GM18520 (cell line): Measurements from ENCODE around the gene NOD1.
"Not testable (repeated sequence)": the region's sequence is repeated elsewhere in the genome, so short reads cannot be mapped to it uniquely, and the experiment has no call there.

Source experiments
- ATAC-seq: cut with Tn5 transposase; IDR thresholded peaks from one replicate; pipeline ENCODE4 v1.9.1; 2021; ENCODE audit not compliant: unreplicated experiment

Gene NOD1

GRCh38 chr7:30421647-30422196 is 56.9 kb downstream of the NOD1 start:
- ATAC-seq: no peak

DNA sequence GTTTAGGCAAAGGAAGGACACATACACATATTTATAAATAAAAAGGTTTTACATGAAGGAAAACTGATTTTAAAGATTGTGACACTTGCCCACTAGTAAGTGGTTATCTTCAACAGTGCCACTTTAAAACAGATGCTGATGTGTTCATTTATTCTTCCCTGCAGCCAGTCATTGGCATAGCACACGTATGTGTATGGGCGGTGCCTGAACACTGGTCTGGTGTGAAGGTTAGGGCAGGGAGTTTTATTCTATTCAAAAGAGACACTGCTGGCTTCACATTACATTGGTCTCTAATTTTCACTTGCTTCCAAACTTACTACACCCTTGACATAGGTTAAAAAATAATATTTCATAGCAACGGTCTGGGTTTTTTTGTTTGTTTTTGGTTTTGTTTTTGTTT is 57.9 kb downstream of the NOD1 start:
- ATAC-seq: no peak

DNA sequence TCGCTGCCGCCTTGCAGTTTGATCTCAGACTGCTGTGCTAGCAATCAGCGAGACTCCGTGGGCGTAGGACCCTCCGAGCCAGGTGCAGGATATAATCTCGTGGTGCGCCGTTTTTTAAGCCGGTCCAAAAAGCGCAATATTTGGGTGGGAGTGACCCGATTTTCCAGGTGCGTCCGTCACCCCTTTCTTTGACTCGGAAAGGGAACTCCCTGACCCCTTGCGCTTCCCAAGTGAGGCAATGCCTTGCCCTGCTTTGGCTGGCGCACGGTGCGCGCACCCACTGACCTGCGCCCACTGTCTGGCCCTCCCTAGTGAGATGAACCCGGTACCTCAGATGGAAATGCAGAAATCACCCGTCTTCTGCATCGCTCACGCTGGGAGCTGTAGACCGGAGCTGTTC is 58.5 kb downstream of the NOD1 start:
- not testable (repeated sequence) for ATAC-seq

DNA sequence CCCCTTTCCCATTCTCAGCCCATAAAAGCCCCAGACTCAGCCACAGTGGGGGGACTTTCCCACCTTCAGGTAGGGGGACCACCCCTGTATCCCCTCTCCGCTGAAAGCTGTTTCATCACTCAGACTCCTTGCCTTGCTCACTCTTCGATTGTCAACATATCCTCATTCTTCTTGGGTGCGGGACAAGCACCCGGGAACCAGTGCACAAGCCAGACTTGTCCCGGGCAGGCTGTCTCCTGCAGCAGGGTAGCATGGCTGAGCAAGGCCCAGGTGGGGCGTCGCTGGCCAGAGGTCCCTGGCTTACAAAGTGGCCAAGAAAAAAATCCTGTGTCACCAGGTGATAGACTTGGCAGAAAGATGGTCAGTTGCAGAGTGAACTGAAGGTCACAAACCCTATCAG is 64.7 kb downstream of the NOD1 start:
- no peak for ATAC-seq

GRCh38 chr7:30412782-30413504 is 65.6 kb downstream of the NOD1 start:
- ATAC-seq: no peak

GRCh38 chr7:30411897-30412296 is 66.7 kb downstream of the NOD1 start:
- no peak for ATAC-seq

DNA sequence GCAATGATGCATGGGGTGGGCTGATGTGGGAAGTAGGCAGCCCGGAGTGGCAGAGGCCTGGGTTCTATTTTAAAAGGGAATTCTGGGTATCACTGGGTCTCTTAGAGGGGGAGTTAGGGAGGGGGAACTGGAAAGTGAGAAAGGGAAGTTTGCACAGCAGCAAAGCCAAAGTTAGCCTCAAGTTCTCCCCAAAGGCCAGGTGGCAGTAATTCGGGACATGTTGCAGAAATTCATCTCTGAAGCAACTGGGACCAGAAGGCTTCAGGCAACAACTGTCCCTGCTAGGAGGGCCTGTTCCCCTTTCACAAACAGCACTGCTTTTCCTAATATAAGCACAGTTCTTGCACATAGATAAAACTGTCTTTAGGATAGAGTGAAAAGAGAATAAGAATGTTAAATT is 67.4 kb downstream of the NOD1 start:
- no peak for ATAC-seq

DNA sequence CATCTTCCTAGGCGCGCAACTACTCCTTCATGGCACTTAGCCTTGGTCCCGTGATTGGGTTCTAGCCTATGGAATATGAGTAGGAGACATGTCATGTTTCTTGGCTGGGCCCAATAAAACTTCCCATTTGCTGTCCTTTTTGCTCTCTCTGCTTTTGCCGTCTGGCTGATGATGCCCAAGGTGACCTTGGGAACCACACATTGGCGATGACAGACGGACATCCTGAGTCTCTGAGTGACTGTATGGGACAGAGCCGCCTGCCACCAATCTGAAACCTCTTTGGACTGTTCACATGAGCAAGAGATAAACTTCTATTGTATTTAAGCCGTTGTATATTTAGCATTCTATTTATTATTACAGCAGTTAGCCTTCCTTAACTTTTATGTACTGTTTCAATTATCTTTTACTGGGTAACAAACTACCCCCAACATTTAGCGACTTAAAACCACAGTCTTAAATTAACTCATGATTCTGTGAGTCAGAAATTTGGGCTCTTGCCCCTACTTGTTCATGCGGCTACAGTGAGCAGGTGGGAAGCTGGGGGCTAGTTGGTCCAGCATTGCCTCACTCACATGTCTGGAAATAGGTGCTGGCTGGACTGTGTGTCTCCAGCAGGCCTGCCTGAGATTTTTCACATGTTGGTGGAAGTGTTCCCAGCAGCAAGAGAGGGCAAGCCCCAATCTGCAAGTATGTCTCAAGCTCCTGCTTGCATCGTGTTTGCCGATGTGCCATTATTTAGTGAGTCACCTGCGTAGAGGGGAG is 71.7 kb downstream of the NOD1 start:
- no peak for ATAC-seq

DNA sequence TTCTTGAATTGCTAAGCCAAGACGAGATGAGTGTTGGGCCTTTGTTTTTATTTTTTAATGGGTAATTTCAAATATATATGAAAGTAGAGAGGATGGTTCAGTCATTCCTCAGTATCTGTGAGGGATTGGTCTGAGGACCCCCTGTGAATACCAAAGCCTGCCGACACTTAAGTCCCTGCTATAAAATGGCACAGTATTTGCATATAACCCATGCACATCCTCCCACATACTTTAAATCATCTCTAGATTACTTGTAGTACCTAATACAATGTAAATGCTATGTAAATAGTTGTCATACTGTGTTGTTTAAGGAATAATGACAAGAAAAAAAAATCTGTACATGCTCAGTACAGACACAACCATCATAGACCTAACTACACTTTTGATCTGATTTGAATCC is 73.4 kb downstream of the NOD1 start:
- ATAC-seq: no peak

DNA sequence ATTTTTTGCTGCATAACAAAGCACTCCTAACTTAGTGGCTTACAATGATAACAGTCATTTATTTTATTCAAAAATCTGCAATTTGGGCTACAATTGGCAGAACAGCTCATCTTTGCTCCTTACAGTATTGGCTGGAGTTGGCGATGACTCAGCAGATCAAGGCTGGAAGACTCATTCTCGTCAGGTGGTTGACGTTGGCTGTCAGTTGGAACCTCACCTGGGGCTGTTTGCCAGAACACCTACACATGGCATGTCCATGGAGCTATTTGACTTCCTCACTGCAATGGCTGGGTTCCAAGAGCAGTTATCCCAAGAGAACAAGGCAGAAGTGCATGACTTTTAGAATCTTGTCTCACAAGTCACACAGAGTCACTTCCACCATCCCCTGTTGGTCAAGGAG is 75.1 kb downstream of the NOD1 start:
- ATAC-seq: no peak

DNA sequence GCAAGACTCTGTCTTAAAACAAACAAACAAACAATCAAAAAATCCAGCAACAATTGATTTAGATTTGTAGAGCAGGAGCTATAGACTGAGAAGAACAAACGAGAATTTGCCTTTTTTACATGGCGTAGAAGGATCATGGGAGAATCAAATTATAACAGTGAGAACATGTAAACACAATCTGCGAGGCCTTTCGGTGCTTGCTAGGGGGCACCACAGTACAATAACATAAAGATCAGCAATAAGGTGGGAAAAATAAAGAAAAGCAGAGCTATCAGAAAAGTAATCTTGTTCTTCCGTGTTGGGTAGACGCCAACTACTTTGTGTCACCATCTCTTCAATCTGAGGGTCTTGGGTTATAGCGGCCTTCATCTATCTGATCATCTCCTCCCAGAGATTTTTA is 82.2 kb downstream of the NOD1 start:
- ATAC-seq: no peak

DNA sequence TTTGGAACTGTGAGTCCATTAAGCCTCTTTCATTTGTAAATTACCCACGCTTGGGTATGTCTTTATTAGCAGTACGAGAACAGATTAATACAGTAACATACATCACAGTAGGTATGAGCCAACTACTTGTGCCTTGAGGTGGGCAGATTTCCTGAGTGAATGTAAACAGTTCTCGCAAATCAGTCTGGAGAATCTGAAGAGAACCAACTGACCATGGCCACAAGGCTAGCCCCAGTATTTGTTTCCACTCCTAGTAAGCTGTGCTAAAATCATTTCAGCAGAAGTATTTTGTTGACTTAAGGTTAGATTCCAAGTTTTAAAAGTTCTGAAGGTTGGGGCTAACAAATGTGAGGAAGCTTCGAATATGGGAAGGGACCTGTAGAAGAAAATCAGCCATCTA is 82.9 kb downstream of the NOD1 start:
- ATAC-seq: no peak

GRCh38 chr7:30391806-30392205 is 86.8 kb downstream of the NOD1 start:
- no peak for ATAC-seq

DNA sequence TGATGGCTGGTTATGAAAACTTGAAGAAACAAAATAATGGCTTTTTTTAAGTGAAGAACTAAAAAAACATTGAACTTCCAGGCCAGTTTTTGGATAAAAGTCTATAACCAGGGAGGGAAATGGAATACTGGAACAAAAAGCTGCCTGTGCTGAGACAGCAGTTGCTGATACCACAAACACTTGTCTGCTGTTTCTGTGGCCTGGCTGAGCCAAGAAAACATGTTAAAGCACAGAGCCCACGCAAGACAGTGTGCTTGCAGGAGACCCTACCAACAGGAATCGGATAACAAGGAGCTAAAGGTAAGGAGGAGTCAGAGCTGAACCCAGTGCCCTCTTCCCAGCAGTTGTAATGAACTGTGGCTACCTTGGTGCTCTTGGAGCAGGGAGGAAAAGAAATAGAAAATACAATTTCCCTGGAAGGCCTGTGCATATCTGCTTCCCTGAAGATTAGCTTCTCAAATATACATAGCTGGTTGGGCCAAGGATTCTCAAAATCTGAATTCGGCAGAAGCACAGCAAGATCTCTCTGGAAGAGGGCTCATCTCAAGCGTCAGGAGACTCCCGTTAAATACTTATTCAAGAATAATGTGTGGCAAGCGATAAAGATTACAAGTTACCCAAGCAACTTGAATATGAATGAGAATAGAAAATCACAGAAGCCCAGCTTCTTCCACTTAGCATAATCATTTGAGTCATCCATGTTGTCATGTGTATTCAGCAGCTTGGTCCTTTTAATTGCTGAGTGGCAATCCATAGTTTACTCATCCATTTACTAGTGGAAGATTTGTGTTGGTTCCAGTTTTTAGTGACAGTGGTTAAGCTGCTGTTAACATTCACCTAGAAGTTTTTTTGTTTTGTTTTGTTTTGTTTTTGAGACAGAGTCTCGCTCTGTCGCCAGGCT is 87.6 kb downstream of the NOD1 start:
- no peak for ATAC-seq

GRCh38 chr7:30389791-30390190 is 88.8 kb downstream of the NOD1 start:
- no peak for ATAC-seq

DNA sequence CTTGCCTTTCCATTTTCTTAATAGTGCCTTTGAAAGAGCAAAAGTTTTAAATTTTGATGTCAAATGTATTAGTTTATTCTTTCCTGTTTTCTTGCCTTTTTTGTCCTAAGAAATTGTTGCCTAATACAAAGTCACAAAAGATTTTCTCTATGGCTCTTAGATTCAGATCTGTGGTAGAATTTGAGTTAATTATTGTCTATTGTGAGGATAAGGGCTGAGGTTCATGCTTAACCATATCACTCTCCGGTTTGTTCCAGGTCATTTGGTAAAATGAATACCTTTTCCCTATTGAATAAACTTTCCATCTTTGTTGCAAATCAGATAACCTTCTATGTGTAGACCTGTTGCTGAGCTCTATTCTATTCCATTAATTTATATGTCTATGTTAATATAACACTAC is 96.0 kb downstream of the NOD1 start:
- no peak for ATAC-seq

GRCh38 chr7:30380824-30381223 is 97.8 kb downstream of the NOD1 start:
- ATAC-seq: not testable (repeated sequence)

DNA sequence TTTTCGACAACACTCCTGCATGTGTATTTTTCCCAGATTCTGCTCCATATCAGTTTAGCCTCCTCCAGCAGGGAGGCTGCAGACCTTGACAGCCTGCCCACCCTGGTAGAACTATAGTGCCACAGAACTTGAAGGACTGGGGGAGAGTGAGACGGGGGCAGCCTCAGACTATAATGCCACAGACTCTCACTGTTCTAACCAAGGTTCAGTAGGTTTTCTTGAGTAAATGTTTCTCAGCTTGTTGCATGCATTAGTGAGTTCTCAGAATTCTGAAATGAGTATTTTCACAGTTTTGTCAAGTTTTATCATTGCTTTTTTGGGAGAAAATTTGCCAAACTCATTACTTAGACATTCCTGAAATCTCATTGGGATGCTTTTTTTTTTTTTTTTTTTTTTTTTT is 98.3 kb downstream of the NOD1 start:
- ATAC-seq: no peak

DNA sequence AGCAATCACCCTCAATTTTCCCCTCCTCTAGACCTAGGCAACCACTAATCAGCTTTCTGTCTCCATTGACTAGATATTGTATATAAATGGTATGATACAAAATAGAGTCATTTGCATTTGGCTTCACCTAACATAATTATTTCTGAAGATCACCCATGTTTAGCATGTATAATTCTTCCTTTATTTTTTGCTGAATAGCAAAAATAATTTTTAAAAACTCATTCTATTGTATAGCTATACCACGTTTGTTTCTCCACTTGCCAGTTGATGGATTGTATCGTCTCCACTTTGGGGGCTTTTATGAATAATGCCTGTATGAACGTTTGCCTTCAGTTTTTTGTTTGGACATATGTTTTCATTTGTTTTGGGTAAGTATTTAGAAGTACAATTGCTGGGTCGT is 98.8 kb downstream of the NOD1 start:
- no peak for ATAC-seq

- ATAC-seq: no peak
Observed at GRCh38 chr7:30379131-30379530, 99.5 kb downstream of the NOD1 start.

DNA sequence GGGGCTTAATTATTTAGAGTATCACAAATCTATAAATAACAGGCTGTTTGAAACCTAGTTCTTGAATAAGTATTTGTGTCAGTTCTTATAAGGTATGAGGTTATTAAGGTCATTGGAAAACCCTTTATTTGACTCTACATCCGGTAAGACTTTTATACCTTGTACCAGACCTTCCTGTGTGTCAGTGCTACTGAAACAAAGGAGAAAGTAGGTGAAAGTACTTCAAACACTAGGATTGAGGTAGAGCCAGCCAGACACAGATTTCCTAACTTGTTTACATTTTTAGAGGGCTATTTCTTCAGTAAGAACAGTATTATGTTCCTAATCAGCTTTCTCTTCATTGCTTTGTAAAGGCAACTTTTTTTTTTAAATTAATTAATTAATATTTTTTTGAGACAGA is 100.3 kb downstream of the NOD1 start:
- ATAC-seq: no peak
